IMR-90 (cell line): ENCODE measurements around the gene YES1. TPM values are rescaled to one million over a fixed set of nuclear protein-coding genes. Genes with fewer than 3 reads are reported as not detected.

Experiments used
- ATAC-seq: fragments of 200-7000 bp; cut with Tn5 transposase; 2 replicates; pipeline ENCODE4 v1.9.1; 2020; ENCODE audit warnings: low read depth, mild to moderate bottlenecking, moderate library complexity
- BruUV-seq: library from RNA; stranded (reverse); fragments of 400-500 nt; replicated peaks from 2 replicates; lab custom pipeline; 2021; lab: Mats Ljungman, UMichigan
- CTCF ChIA-PET: fragments of 300-600 bp; formaldehyde crosslinking; extraction: SDS; loops from one replicate; lab custom pipeline; 2021; ENCODE audit warnings: antibody characterized with exemption; lab: Yijun Ruan, JAX
- POLR2A ChIA-PET: fragments of 300-600 bp; sonication (Branson Sonifier 250); formaldehyde crosslinking; loops from one replicate; lab custom pipeline; 2022; ENCODE audit warnings: antibody characterized with exemption; ENCODE audit not compliant: unreplicated experiment; lab: Charles Lee
- DNase-seq: peaks from one replicate; pipeline ENCODE4 v3.0.0; 2013
- H2AFZ ChIP-seq: replicated peaks from 2 replicates; pipeline ENCODE3; 2013; ENCODE audit warnings: low read length, mild to moderate bottlenecking; ENCODE audit not compliant: poor library complexity
- H2AK5ac ChIP-seq: 2 replicates; pipeline ENCODE4 v1.6.1; 2013; ENCODE audit warnings: low read depth, low read length, inconsistent platforms
- H2AK9ac ChIP-seq: replicated peaks from 2 replicates; pipeline ENCODE3; 2013; ENCODE audit warnings: mild to moderate bottlenecking, low read depth, low read length, moderate library complexity; ENCODE audit not compliant: poor library complexity
- H2BK120ac ChIP-seq: 2 replicates; pipeline ENCODE4 v1.6.1; 2013; ENCODE audit warnings: low read depth, low read length, inconsistent platforms
- H2BK15ac ChIP-seq: 3 replicates; pipeline ENCODE4 v1.6.1; 2013; ENCODE audit warnings: low read depth, low read length, inconsistent platforms
- H2BK20ac ChIP-seq: 2 replicates; pipeline ENCODE4 v1.6.1; 2013; ENCODE audit warnings: low read depth, mild to moderate bottlenecking, inconsistent platforms, low read length, moderate library complexity
- H2BK5ac ChIP-seq: 2 replicates; pipeline ENCODE4 v1.6.1; 2013; ENCODE audit warnings: mild to moderate bottlenecking, low read depth, low read length, inconsistent platforms; ENCODE audit not compliant: poor library complexity, severe bottlenecking
- H3K14ac ChIP-seq: replicated peaks from 2 replicates; pipeline ENCODE4 v1.6.1; 2013; ENCODE audit warnings: low read depth, low read length, inconsistent platforms
- H3K18ac ChIP-seq: 2 replicates; pipeline ENCODE4 v1.6.1; 2013; ENCODE audit warnings: low read depth, low read length, control low read depth
- H3K23ac ChIP-seq: 2 replicates; pipeline ENCODE4 v1.6.1; 2013; ENCODE audit warnings: low read depth, low read length, inconsistent platforms
- H3K27ac ChIP-seq: 2 replicates; pipeline ENCODE4 v1.5.1; 2013; ENCODE audit warnings: mild to moderate bottlenecking, control low read depth, low read length; ENCODE audit not compliant: insufficient read depth
- H3K27me3 ChIP-seq: 2 replicates; pipeline ENCODE4 v1.6.1; 2013; ENCODE audit warnings: low read length; ENCODE audit not compliant: control insufficient read depth, insufficient read depth
- H3K36me3 ChIP-seq: 2 replicates; pipeline ENCODE4 v1.6.1; 2013; ENCODE audit warnings: low read length, mixed read lengths; ENCODE audit not compliant: control insufficient read depth, insufficient read depth
- H3K4ac ChIP-seq: 2 replicates; pipeline ENCODE4 v1.6.1; 2013; ENCODE audit warnings: low read depth, low read length, inconsistent platforms
- H3K4me1 ChIP-seq: 2 replicates; pipeline ENCODE4 v1.6.1; 2013; ENCODE audit warnings: low read length, mixed read lengths; ENCODE audit not compliant: control insufficient read depth, insufficient read depth
- H3K4me2 ChIP-seq: 2 replicates; pipeline ENCODE4 v1.6.1; 2013; ENCODE audit warnings: low read depth, mild to moderate bottlenecking, control low read depth, low read length, moderate library complexity
- H3K4me3 ChIP-seq: 2 replicates; pipeline ENCODE4 v1.5.1; 2013; ENCODE audit warnings: low read depth, mild to moderate bottlenecking, control low read depth, low read length, moderate library complexity; ENCODE audit not compliant: insufficient read depth
- H3K56ac ChIP-seq: 2 replicates; pipeline ENCODE4 v1.6.1; 2013; ENCODE audit warnings: low read length, inconsistent platforms; ENCODE audit not compliant: insufficient read depth; ENCODE audit errors: extremely low read depth
- H3K79me1 ChIP-seq, 2 experiments: 2 replicates each; pipeline ENCODE4 v1.6.1; 2013; ENCODE audit warnings: low read length in 2 of 2, inconsistent platforms in 1 of 2, low read depth in 1 of 2
- H3K9ac ChIP-seq: 2 replicates; pipeline ENCODE4 v1.6.1; 2013; ENCODE audit warnings: low read depth, low read length, control low read depth
- H3K9me1 ChIP-seq: 2 replicates; pipeline ENCODE4 v1.6.1; 2013; ENCODE audit warnings: low read length, inconsistent platforms; ENCODE audit not compliant: insufficient read depth
- H3K9me3 ChIP-seq: 2 replicates; pipeline ENCODE4 v1.6.1; 2013; ENCODE audit warnings: low read length; ENCODE audit not compliant: control insufficient read depth, insufficient read depth
- H4K20me1 ChIP-seq: 2 replicates; pipeline ENCODE4 v1.6.1; 2013; ENCODE audit warnings: low read length, inconsistent platforms; ENCODE audit not compliant: insufficient read depth
- H4K5ac ChIP-seq: 2 replicates; pipeline ENCODE4 v1.6.1; 2013; ENCODE audit warnings: mild to moderate bottlenecking, low read depth, low read length, control low read depth
- H4K8ac ChIP-seq, 2 experiments: 2 replicates each; pipeline ENCODE4 v1.6.1; 2013; ENCODE audit warnings: low read depth in 2 of 2, low read length in 2 of 2, control low read depth in 1 of 2, inconsistent platforms in 1 of 2
- H4K91ac ChIP-seq: 2 replicates; pipeline ENCODE4 v1.6.1; 2013; ENCODE audit warnings: low read depth, low read length, inconsistent platforms; ENCODE audit not compliant: insufficient read depth
- CEBPB ChIP-seq: IDR thresholded peaks from 2 replicates; pipeline ENCODE4 v1.6.1; 2012; ENCODE audit warnings: low read depth, low read length, improper control_type of control experiment
- ELK1 ChIP-seq: fragments of 150-350 bp; IDR thresholded peaks from 2 replicates; pipeline ENCODE4 v1.6.1; 2016; ENCODE audit warnings: low read depth, mild to moderate bottlenecking, low read length, moderate library complexity, borderline replicate concordance
- FOS ChIP-seq: fragments of 150-350 bp; IDR thresholded peaks from 2 replicates; pipeline ENCODE4 v1.6.1; 2016; ENCODE audit warnings: low read depth, low read length
- MAFK ChIP-seq: IDR thresholded peaks from 2 replicates; pipeline ENCODE4 v1.6.1; 2012; ENCODE audit warnings: low read depth, low read length, improper control_type of control experiment
- MXI1 ChIP-seq: IDR thresholded peaks from 2 replicates; pipeline ENCODE4 v1.6.1; 2012; ENCODE audit warnings: low read depth, mild to moderate bottlenecking, low read length, moderate library complexity, borderline replicate concordance
- NFE2L2 ChIP-seq: fragments of 150-350 bp; IDR thresholded peaks from 2 replicates; pipeline ENCODE4 v1.6.1; 2016; ENCODE audit warnings: low read depth, mild to moderate bottlenecking, low read length
- POLR2A ChIP-seq: IDR thresholded peaks from 2 replicates; pipeline ENCODE4 v1.6.1; 2012; ENCODE audit warnings: mild to moderate bottlenecking, low read depth, low read length
- RAD21 ChIP-seq: IDR thresholded peaks from 2 replicates; pipeline ENCODE4 v1.6.1; 2012; ENCODE audit warnings: low read length, improper control_type of control experiment
- WGBS, 2 experiments: methylation state at CpG; one replicate each; pipeline versions ENCODE4 v1.1.5 to v1.1.7; 2013; ENCODE audit warnings: missing lambda C conversion rate in 2 of 2; ENCODE audit not compliant: insufficient read length in 1 of 2; ENCODE audit errors: extremely low coverage in 2 of 2; 5-methylcytosine and 5-hydroxymethylcytosine counted together
- dilution Hi-C: fragments of 300-500 bp; cut with HindIII; formaldehyde crosslinking; loops from one replicate; pipeline ENCODE4 v1.14.3; 2018; ENCODE audit warnings: low sequenced_read_pairs; ENCODE audit not compliant: unreplicated experiment
- in situ Hi-C: fragments of 300-500 bp; cut with MboI; formaldehyde crosslinking; loops from 3 replicates; pipeline ENCODE4 v1.14.3; 2019; ENCODE audit warnings: low sequenced_read_pairs, inconsistent platforms, mixed read lengths
- intact Hi-C: fragments of 100-400 bp; cut with micrococcal nuclease; formaldehyde crosslinking; loops from 2 replicates; pipeline ENCODE4 v1.10.0; 2022
- polyA plus RNA-seq, 3 experiments: library from polyadenylated mRNA; depleted of rRNA; stranded (reverse); fragments of >200 nt; gene quantifications; 2 replicates each; pipeline ENCODE4 v1.2.3, GENCODE V29; 2012; ENCODE audit warnings: low replicate concordance in 1 of 3
- total RNA-seq: library from RNA; depleted of rRNA; stranded (reverse); fragments of >200 nt; gene quantifications from 2 replicates; pipeline ENCODE4 v1.2.3, GENCODE V29; 2012

YES1 gene
- total and polyA plus RNA-seq, 2 of the 4 experiments (the other 2 are of a cell fraction), result 16.7 to 62.0 TPM

GRCh38 chr18:850960-851359, 38.9 kb upstream of the YES1 start:
- Histone ChIP-seq H2BK15ac (no peak overlapping the region), H2AK9ac (no peak overlapping the region), H2BK20ac (no peak overlapping the region), H3K27me3 (no peaks in the 10 kb centered on the region), H3K56ac (no peak overlapping the region), H3K4me2 (no peak overlapping the region), H3K14ac (no peak overlapping the region), H4K20me1 (no peaks in the 10 kb centered on the region), H3K23ac (no peak overlapping the region), H4K8ac (no peak overlapping the region), H2BK5ac (no peak overlapping the region), H3K9me1 (no peaks in the 10 kb centered on the region), H3K18ac (no peak overlapping the region), H3K27ac (no peak overlapping the region), H2AFZ (no peak overlapping the region), H3K9ac (no peak overlapping the region), H4K5ac (no peak overlapping the region), H3K79me1 (no peaks in the 10 kb centered on the region), H3K4me3 (no peak overlapping the region), H3K4me1 (no peaks in the 10 kb centered on the region), H3K9me3 (no peaks in the 10 kb centered on the region), H2AK5ac (no peak overlapping the region), H3K4ac (no peak overlapping the region), H3K36me3 (no peaks in the 10 kb centered on the region), H4K91ac (no peak overlapping the region), H2BK120ac (no peak overlapping the region)
- TF ChIP-seq FOS, result no peak
- TF ChIP-seq MAFK, result no peak
- TF ChIP-seq POLR2A, result no peak
- no peak for TF ChIP-seq NFE2L2
- TF ChIP-seq CEBPB, result no peak
- no peak for TF ChIP-seq RAD21
- no peak for TF ChIP-seq ELK1
- no peak for TF ChIP-seq MXI1
- in situ Hi-C loops, result loop anchor here (25.0 kb wide), 1 partner anchor 1711 kb away; the partner anchor contains the start of genes METTL4 and NDC80
- ATAC-seq, result no peak
- intact Hi-C loops, result no loop called here
- BruUV-seq, result no TSS peak
- no CpG with 5 or more reads among the region's 4 CpGs for WGBS, 2 experiments
- CTCF ChIA-PET, result no interaction called here
- DNase-seq, result no peak
- POLR2A ChIA-PET, result no interaction called here
- dilution Hi-C loops, result no loop called here
